ENCODE results near the gene CGAS.

GRCh38 chr6:73455865-73456629 lies 4.0 kb upstream of the CGAS start:
- no peak for TF ChIP-seq EZH2 (IDR thresholded peaks at IDR 0.05; ENCODE audit: borderline replicate concordance, insufficient read depth, low read depth, low read length, poor library complexity, severe bottlenecking)
- no peak for TF ChIP-seq CTCF (IDR thresholded peaks at IDR 0.05)
